GM12874 (cell line): ENCODE measurements around the gene VAC14.

Experiments used
- TF ChIP-seq, protein P1 (sequence below): IDR thresholded peaks from 2 replicates; pipeline ENCODE4 v1.5.1; 2011; ENCODE audit warnings: low read depth, mild to moderate bottlenecking, control low read depth, low read length, moderate library complexity; ENCODE audit not compliant: insufficient read depth

Gene VAC14

GRCh38 chr16:70678898-70679670, 121.9 kb downstream of the VAC14 start:
- TF ChIP-seq, protein P1, sequence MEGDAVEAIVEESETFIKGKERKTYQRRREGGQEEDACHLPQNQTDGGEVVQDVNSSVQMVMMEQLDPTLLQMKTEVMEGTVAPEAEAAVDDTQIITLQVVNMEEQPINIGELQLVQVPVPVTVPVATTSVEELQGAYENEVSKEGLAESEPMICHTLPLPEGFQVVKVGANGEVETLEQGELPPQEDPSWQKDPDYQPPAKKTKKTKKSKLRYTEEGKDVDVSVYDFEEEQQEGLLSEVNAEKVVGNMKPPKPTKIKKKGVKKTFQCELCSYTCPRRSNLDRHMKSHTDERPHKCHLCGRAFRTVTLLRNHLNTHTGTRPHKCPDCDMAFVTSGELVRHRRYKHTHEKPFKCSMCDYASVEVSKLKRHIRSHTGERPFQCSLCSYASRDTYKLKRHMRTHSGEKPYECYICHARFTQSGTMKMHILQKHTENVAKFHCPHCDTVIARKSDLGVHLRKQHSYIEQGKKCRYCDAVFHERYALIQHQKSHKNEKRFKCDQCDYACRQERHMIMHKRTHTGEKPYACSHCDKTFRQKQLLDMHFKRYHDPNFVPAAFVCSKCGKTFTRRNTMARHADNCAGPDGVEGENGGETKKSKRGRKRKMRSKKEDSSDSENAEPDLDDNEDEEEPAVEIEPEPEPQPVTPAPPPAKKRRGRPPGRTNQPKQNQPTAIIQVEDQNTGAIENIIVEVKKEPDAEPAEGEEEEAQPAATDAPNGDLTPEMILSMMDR: no peak

DNA sequence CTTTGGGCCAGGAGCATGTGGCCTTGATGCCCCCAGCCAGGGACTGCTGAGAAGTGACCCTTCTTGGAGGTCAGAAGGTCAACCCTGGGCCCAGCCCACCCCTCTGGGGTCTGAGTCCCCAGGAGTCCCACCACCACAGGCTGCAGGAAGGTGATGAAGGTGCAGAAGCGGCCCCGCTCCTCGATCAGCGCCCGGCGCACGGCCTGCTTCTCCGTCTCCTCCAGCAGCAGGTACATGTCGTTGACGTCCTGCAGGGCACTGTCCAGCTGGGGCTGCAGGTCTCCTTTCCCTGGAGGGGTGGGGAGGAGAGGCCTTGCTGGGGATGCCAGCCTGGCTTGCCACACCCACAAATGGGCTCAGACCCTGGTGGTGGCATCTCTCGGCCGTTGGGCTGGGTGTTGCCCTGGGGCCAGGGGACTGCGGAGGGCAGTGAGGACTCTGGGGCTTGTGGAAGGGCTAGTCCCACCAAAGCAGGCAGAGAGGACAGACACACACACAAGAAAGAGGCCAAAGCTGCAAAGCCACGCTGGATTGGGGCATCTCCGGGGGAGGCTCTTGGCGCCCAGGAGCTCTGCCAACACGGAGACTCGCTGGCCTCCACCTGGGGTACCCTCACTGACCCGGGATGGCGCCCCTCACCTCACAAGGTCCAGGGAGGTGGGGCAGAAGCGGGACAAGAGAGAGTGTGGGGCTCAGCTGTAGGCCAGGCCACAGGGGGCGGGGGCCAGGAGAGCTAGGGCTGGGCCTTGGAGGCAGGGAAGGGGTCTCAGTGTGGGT, 122.6 kb downstream of the VAC14 start:
- TF ChIP-seq, protein P1: no peak

GRCh38 chr16:70677499-70678120, 123.3 kb downstream of the VAC14 start:
- TF ChIP-seq, protein P1: no peak

GRCh38 chr16:70676675-70677498, 124.1 kb downstream of the VAC14 start:
- TF ChIP-seq, protein P1: no peak

- TF ChIP-seq, protein P1: no peak
Observed at GRCh38 chr16:70675851-70676513, 125.0 kb downstream of the VAC14 start.

DNA sequence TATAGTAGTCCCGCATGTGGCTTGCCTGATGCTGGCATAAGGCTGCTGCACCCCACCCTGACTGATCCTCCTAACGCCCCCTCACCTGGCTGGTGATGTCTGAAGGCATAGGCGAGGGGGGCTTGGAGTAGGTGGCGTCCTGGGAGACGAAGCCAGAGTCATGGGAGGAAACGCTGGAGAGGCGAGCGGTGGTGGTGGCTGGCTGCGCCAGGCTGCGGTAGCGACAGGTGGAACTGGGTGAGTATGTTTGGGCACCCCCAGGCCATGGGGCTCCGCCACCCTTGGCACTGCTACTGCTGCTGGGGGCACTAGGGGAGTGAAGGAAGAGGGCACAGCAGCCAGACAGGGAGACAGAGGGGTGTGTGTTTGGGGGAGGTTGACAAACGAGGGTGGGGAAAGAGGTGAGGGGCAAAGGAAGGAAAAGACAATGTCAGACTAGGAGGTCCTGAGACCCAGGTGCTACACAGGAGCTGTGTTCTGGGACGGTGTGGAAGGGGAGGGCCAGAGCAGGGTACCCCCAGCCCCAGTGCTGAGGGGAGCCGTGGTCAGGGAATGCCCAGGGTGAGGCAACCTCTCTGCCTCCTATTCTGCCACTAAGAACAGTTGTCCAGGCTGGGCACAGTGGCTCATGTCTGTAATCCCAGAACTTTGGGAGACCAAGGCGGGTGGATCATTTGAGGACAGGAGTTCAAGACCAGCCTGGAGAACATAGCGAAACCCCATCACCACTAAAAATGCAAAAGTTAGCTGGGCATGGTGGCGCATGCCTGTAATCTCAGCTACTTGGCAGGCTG, 126.5 kb downstream of the VAC14 start:
- TF ChIP-seq, protein P1: no peak
